Midbrain (tissue), 1 donor: ENCODE data around the gene PLEKHG5.
A peak's percentile ranks its signal among the peaks of the same experiment; 100 is the strongest.
"Not testable (repeated sequence)": the region's sequence is repeated elsewhere in the genome, so short reads cannot be mapped to it uniquely, and the experiment has no call there.

Experiments used
- DNase-seq: peaks from one replicate; lab custom pipeline; 2025; lab: John Stamatoyannopoulos, UW

The PLEKHG5 gene

GRCh38 chr1:6461538-6462411, 29.7 kb downstream of the PLEKHG5 start:
- DNase-seq, result no peak

GRCh38 chr1:6461051-6461530, 30.4 kb downstream of the PLEKHG5 start:
- no peak for DNase-seq

- DNase-seq, result no peak
These were observed 31.0 kb downstream of the PLEKHG5 start for GRCh38 chr1:6460301-6461050.

- DNase-seq, result no peak
These were observed 31.6 kb downstream of the PLEKHG5 start for GRCh38 chr1:6459850-6460265.

GRCh38 chr1:6456800-6457466, 34.5 kb downstream of the PLEKHG5 start:
- DNase-seq, result no peak

- DNase-seq, result not testable (repeated sequence)
These were observed 35.5 kb downstream of the PLEKHG5 start for GRCh38 chr1:6455752-6456520.

GRCh38 chr1:6454856-6455751, 36.4 kb downstream of the PLEKHG5 start:
- DNase-seq, result no peak

- not testable (repeated sequence) for DNase-seq
These were observed 37.3 kb downstream of the PLEKHG5 start for GRCh38 chr1:6453895-6454855.

GRCh38 chr1:6450943-6451373, 40.5 kb downstream of the PLEKHG5 start:
- DNase-seq, result no peak

GRCh38 chr1:6450486-6450885, 41.0 kb downstream of the PLEKHG5 start:
- not testable (repeated sequence) for DNase-seq

GRCh38 chr1:6450005-6450450, 41.4 kb downstream of the PLEKHG5 start:
- DNase-seq, result no peak

GRCh38 chr1:6448749-6449631, 42.5 kb downstream of the PLEKHG5 start:
- DNase-seq, result peak; percentile 19

GRCh38 chr1:6447818-6448748, 43.4 kb downstream of the PLEKHG5 start:
- no peak for DNase-seq

GRCh38 chr1:6447016-6447817, 44.2 kb downstream of the PLEKHG5 start:
- DNase-seq, result no peak

GRCh38 chr1:6446665-6447015, 44.8 kb downstream of the PLEKHG5 start:
- no peak for DNase-seq

GRCh38 chr1:6445929-6446328, 45.5 kb downstream of the PLEKHG5 start:
- DNase-seq, result not testable (repeated sequence)
